DND-41 (cell line): ENCODE measurements around the gene ABCA7.

Experiments used
- ATAC-seq: fragments of 200-7000 bp; cut with Tn5 transposase; 3 replicates; pipeline ENCODE4 v1.9.1; 2021; ENCODE audit warnings: low read depth; ENCODE audit not compliant: insufficient read depth
- DNase-seq: peaks from one replicate; pipeline ENCODE4 v3.0.0-alpha.2; 2020
- H2AFZ ChIP-seq: 2 replicates; pipeline ENCODE4 v1.6.0; 2012; ENCODE audit warnings: low read depth, low read length
- H3K27ac ChIP-seq: 2 replicates; pipeline ENCODE4 v1.5.1; 2012; ENCODE audit warnings: low read length, inconsistent platforms
- H3K27me3 ChIP-seq: fragments of 200-600 bp; sonication (generic); 2 replicates; pipeline ENCODE4 v1.6.0; 2012; ENCODE audit warnings: low read length, mild to moderate bottlenecking, inconsistent platforms; ENCODE audit not compliant: insufficient read depth, poor library complexity
- H3K36me3 ChIP-seq: 2 replicates; pipeline ENCODE4 v1.5.1; 2012; ENCODE audit warnings: low read length, inconsistent platforms; ENCODE audit not compliant: insufficient read depth
- H3K4me1 ChIP-seq: 2 replicates; pipeline ENCODE4 v1.5.1; 2012; ENCODE audit warnings: mild to moderate bottlenecking, low read length; ENCODE audit not compliant: insufficient read depth
- H3K4me2 ChIP-seq: 2 replicates; pipeline ENCODE4 v1.6.0; 2012; ENCODE audit warnings: mild to moderate bottlenecking, moderate library complexity, low read length, inconsistent platforms; ENCODE audit not compliant: insufficient read depth
- H3K4me3 ChIP-seq, 2 experiments: fragments of 200-600 bp in 1 of 2; shearing (Covaris generic) in 1 of 2; 2 replicates each; pipeline ENCODE4 v1.5.1; 2012 to 2016; ENCODE audit warnings: inconsistent platforms in 2 of 2, low read length in 2 of 2, mild to moderate bottlenecking in 2 of 2, low read depth in 1 of 2, moderate library complexity in 1 of 2
- H3K79me2 ChIP-seq: 2 replicates; pipeline ENCODE4 v1.6.0; 2012; ENCODE audit warnings: low read length, inconsistent platforms; ENCODE audit not compliant: insufficient read depth
- H3K9ac ChIP-seq: 2 replicates; pipeline ENCODE4 v1.6.0; 2012; ENCODE audit warnings: low read depth, mild to moderate bottlenecking, inconsistent platforms, low read length, moderate library complexity
- H3K9me3 ChIP-seq: 2 replicates; pipeline ENCODE4 v1.5.1; 2012; ENCODE audit warnings: low read length, moderate library complexity, mild to moderate bottlenecking, inconsistent platforms; ENCODE audit not compliant: insufficient read depth, severe bottlenecking
- H4K20me1 ChIP-seq: 2 replicates; pipeline ENCODE4 v1.6.0; 2012; ENCODE audit warnings: low read length; ENCODE audit not compliant: insufficient read depth
- CTCF ChIP-seq: IDR thresholded peaks from 2 replicates; pipeline ENCODE4 v1.5.1; 2012; ENCODE audit warnings: borderline replicate concordance, low read length, moderate library complexity, mild to moderate bottlenecking; ENCODE audit not compliant: poor library complexity, severe bottlenecking; ENCODE audit errors: extremely low read depth
- EZH2 ChIP-seq: IDR thresholded peaks from 3 replicates; pipeline ENCODE4 v1.6.1; 2012; ENCODE audit warnings: borderline replicate concordance, low read depth, mild to moderate bottlenecking, moderate library complexity, low read length, inconsistent platforms; ENCODE audit not compliant: severe bottlenecking

Gene ABCA7

DNA sequence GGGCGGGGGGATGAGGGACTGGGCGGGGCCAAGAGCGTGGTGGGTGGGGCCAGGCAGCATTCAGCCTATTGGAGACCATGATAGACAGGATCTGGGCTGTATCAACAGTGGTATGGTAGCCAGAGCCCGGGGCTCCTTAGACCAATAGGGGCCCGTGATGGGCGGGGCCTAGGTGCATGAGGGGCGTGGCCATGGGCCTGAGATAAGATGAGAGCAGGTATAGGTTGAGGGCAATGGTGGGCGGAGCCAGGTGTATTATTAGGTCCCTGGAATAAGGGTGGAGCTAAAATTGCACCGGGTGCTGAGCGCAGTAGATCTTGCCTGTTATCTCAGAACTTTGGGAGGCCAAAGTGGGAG lies 5.3 kb downstream of the ABCA7 start:
- peaks cover 8% of the 10 kb centered on the region; the same call in 1 of the 2 replicates for H4K20me1 ChIP-seq
- H2AFZ ChIP-seq: no peak overlapping the region
- peak; percentile 35 for ATAC-seq
- H3K4me2 ChIP-seq: no peak overlapping the region
- H3K79me2 ChIP-seq: no peaks in the 10 kb centered on the region
- H3K9ac ChIP-seq: no peak overlapping the region
- H3K27me3 ChIP-seq: no peaks in the 10 kb centered on the region
- no peak overlapping the region for H3K27ac ChIP-seq
- H3K4me3 ChIP-seq: no peak overlapping the region
- no peak for TF ChIP-seq EZH2
- TF ChIP-seq CTCF: no peak
- no peaks in the 10 kb centered on the region for H3K9me3 ChIP-seq
- peaks cover 20% of the 10 kb centered on the region for H3K4me1 ChIP-seq
- peaks cover 20% of the 10 kb centered on the region for H3K36me3 ChIP-seq
- DNase-seq: peak; percentile 61

DNA sequence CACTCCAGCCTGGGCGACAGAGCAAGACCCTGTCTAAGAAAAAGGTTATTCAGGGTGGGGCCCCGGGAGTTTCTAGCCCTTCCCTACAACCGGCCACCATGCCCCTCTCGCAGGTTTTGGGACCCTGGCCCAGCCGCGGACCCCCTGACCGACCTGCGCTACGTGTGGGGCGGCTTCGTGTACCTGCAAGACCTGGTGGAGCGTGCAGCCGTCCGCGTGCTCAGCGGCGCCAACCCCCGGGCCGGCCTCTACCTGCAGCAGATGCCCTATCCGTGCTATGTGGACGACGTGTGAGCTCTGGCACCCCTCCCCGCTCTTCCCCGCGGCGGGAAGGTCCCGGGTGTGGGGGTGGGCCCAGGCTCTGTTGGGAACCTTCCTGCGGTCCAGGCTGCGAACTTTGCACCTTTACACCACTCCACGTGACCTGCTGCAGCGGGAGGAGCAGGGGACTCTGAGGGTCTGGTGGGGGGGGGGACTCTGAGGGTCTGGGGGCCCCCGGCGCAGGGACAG lies 6.3 kb downstream of the ABCA7 start:
- H3K4me1 ChIP-seq: peaks cover 10% of the 10 kb centered on the region
- no peaks in the 10 kb centered on the region for H3K79me2 ChIP-seq
- no peak overlapping the region for H3K27ac ChIP-seq
- H3K27me3 ChIP-seq: no peaks in the 10 kb centered on the region
- H4K20me1 ChIP-seq: peaks cover 8% of the 10 kb centered on the region; the same call in 1 of the 2 replicates
- no peak overlapping the region for H2AFZ ChIP-seq
- H3K4me2 ChIP-seq: no peak overlapping the region
- peaks cover 20% of the 10 kb centered on the region for H3K36me3 ChIP-seq
- no peak for TF ChIP-seq CTCF
- TF ChIP-seq EZH2: no peak
- DNase-seq: no peak
- no peak overlapping the region for H3K9ac ChIP-seq
- ATAC-seq: no peak
- H3K9me3 ChIP-seq: no peaks in the 10 kb centered on the region
- no peak overlapping the region for H3K4me3 ChIP-seq

DNA sequence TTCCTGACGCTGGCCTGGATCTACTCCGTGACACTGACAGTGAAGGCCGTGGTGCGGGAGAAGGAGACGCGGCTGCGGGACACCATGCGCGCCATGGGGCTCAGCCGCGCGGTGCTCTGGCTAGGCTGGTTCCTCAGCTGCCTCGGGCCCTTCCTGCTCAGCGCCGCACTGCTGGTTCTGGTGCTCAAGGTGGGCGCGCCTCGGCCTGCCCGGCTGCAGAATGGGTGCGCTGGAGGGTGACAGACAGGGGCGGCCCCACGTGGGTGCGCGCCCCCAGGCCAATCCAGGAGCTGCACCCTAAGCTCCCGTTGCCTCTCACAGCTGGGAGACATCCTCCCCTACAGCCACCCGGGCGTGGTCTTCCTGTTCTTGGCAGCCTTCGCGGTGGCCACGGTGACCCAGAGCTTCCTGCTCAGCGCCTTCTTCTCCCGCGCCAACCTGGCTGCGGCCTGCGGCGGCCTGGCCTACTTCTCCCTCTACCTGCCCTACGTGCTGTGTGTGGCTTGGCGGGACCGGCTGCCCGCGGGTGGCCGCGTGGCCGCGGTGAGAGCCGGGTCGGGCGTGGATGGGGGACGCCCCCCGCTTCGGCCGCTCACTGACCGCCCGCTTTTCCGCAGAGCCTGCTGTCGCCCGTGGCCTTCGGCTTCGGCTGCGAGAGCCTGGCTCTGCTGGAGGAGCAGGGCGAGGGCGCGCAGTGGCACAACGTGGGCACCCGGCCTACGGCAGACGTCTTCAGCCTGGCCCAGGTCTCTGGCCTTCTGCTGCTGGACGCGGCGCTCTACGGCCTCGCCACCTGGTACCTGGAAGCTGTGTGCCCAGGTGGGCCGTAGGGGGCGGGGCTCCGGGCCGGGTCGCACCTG lies 7.2 kb downstream of the ABCA7 start:
- H4K20me1 ChIP-seq: peaks cover 6% of the 10 kb centered on the region; the same call in 1 of the 2 replicates
- H3K27ac ChIP-seq: no peak overlapping the region
- 0 out of 2 replicates have a peak, but pooled peaks cover 2% of the 10 kb centered on the region for H3K4me1 ChIP-seq
- no peak overlapping the region for H3K4me3 ChIP-seq
- H3K27me3 ChIP-seq: no peaks in the 10 kb centered on the region
- DNase-seq: no peak
- H3K4me2 ChIP-seq: no peak overlapping the region
- H2AFZ ChIP-seq: no peak overlapping the region
- H3K9ac ChIP-seq: no peak overlapping the region
- H3K36me3 ChIP-seq: peaks cover 18% of the 10 kb centered on the region
- no peak for ATAC-seq
- no peaks in the 10 kb centered on the region for H3K9me3 ChIP-seq
- H3K79me2 ChIP-seq: no peaks in the 10 kb centered on the region
- no peak for TF ChIP-seq CTCF
- no peak for TF ChIP-seq EZH2
